HTR-8/SVneo (cell line): Measurements from ENCODE around the gene YBEY.
"Not testable (repeated sequence)": the region's sequence is repeated elsewhere in the genome, so short reads cannot be mapped to it uniquely, and the experiment has no call there.

Source experiments
- DNase-seq: peaks from one replicate; pipeline ENCODE4 v3.0.0; 2011; ENCODE audit warnings: low spot score, mixed read lengths; ENCODE audit not compliant: insufficient read length
- FAIRE-seq: peaks from 2 replicates; lab custom pipeline; 2011; peaks lifted over from hg19 to GRCh38; lab: Jason Lieb, UNC

Gene YBEY, protein sequence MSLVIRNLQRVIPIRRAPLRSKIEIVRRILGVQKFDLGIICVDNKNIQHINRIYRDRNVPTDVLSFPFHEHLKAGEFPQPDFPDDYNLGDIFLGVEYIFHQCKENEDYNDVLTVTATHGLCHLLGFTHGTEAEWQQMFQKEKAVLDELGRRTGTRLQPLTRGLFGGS

GRCh38 chr21:46285761-46286647 lies at the start of gene YBEY:
Gene YBEY (plus strand): TSS chr21:46286342. CDS start chr21:46286914, 572 bp downstream.
- FAIRE-seq, result peak; percentile 72

DNA sequence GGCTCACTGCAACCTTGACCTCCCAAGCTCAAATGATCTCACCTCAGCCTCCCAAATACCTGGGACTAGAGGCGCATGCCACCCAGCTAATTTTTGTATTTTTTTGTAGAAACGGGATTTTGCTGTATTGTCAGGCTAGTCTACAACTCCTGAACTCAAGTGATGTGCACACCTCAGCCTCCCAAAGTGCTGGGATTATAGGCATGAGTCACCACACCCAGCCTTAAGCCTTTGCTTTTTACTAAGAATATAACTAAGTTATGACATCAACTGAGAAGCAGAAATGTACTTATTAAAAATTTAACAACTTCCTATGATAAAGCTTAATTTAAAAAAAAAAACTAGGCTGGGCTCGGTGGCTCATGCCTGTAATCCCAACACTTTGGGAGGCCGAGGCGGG lies 48.7 kb upstream of the YBEY start:
- DNase-seq, result no peak
- FAIRE-seq, result no peak

More at GRCh38 chr21:46285761-46286647, at the start of gene YBEY:
- DNase-seq, result peak; percentile 91

DNA sequence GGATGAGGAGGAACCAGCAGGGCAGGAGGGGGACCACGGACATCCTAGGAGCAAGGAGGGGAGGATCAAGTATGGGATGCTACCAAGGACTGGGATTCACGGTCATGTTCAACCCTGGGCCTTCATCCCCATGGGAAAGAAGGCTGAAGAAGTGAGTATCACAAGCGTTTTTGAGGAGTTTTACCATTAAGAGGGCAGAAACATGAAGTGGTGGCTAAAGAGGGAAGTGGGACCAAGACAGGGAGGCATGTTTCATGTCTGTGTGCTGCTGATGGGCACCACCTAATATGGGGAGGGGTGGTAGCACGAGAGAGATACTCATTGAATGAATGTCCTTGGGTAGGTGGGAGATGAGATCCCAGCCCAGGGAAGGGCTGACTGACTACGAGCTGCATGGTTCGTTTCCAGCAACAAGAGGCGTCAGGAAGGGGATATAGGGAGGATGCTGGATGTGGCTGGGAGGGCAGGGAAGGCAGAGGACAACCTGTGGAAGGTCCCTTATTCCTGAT lies 46.3 kb upstream of the YBEY start:
- FAIRE-seq, result no peak
- DNase-seq, result no peak

- not testable (repeated sequence) for DNase-seq, FAIRE-seq
Observed at GRCh38 chr21:46241577-46241976, 44.6 kb upstream of the YBEY start.

- FAIRE-seq (no peak), DNase-seq (no peak)
Observed at GRCh38 chr21:46243325-46243724, 42.8 kb upstream of the YBEY start.

GRCh38 chr21:46243960-46244361 lies 42.2 kb upstream of the YBEY start:
- DNase-seq (no peak), FAIRE-seq (no peak)

GRCh38 chr21:46244602-46245001 lies 41.5 kb upstream of the YBEY start:
- no peak for DNase-seq
- FAIRE-seq, result no peak

DNA sequence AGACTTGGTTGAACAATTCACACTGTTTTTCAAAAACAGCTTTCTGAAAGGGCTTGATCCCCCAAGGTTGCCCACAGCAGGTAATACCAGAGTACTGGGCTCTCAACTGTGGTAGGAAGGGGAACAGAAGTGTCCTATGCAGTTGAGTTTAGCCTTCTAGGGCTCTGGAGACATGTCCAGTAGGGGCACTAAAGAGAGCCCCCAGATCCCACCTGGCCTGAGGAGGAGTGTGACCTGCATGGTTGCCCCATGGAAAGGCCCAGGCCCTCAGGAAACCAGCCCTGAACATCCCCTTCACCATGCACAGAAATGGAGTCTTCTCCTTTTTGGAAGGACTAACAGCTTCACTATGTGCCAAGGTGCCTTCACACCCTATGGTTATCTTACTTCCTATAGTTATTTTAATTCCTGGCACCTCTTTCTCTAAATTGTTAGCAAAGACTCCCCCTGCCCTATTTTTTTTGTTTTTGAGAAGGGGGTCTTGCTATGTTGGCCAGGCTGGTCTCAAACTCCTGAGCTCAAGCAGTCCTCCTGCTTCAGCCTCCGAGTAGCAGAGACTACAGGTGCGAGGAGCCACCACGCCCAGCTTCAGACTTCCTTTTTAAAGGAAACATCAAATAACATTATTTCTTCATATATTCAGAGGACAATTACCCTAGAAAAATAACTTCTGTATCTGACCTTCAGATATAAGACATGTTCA lies 40.8 kb upstream of the YBEY start:
- DNase-seq (no peak), FAIRE-seq (no peak)

DNA sequence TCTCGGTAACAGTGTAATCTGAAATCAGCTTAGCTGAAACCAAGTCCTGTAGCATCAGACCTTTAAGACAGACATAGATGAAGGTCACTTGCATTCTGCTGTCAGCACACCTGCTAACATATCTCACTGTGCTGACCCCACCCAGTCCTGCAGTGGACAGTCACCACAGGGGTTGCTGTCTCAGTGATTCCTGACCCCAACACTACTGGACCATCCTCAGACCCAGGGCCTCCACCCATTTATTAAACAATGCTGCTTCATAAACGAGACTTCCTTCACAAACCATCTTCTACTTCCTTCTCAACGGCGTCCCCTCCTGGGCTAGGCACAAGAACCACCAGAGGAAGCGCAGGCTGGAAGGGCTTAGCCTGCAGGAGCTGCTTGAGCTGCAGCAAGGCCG lies 39.8 kb upstream of the YBEY start:
- DNase-seq (no peak), FAIRE-seq (no peak)

GRCh38 chr21:46247699-46248421 lies 38.3 kb upstream of the YBEY start:
- DNase-seq (no peak), FAIRE-seq (no peak)

DNA sequence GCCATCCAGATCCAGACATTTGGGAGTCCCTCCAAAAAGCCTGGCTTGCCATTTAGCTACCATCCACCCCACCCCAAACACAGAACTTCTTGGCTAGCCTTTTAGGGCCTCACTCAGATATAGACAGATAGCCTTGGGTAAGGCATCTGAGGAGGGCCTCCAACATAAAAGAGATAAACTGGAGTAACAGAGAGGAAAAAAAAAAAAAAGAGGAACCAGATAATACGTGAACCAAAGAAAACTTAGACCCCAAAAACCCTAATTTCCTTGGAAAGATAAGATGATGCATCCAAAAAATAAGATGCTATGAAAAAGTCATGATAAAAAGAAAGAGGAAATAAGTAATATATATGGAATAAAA lies 37.7 kb upstream of the YBEY start:
- FAIRE-seq, result no peak
- DNase-seq, result no peak

- FAIRE-seq, result no peak
- no peak for DNase-seq
Observed at GRCh38 chr21:46248827-46249226, 37.3 kb upstream of the YBEY start.

- DNase-seq, result no peak
Observed at GRCh38 chr21:46250146-46250725, 35.9 kb upstream of the YBEY start.

DNA sequence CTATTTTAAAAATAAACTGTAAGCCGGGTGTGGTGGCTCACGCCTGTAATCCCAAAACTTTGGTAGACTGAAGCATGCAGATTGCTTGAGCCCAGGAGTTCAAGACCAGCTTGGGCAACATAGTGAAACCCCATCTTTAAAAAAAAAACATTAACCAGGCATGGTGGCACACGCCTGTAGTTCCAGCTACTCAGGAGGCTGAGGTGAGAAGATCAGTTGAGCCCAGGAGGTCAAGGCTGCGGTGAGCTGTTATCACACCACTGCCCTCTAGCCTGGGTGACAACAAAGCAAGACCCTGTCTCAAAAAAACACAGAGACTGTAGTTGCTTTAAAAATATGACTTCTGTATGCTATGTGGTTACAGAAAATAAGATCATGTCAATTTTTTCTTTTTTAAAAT lies 33.3 kb upstream of the YBEY start:
- no peak for DNase-seq
- FAIRE-seq, result no peak

More at GRCh38 chr21:46250146-46250725, 35.9 kb upstream of the YBEY start:
- no peak for FAIRE-seq

DNA sequence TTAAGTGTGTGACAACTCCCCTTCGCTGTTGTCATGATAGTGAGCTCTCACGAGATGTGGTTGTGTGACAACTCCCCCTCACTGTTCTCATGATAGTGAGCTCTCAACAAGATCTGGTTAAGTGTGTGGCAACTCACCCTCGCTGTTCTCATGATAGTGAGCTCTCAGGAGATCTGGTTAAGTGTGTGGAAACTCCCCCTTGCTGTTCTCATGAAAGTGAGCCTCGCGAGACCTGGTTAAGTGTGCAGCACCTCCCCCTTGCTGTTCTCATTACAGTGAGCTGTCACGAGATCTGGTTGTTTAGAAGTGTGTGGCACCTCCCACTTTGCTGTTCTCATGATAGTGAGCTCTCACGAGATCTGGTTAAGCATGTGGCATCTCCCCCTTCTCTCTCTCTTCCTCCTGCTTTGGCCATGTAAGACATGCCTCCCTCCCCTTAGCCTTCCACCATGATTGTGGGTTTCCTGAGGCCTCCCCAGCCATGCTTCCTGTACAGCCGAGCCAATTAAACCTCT lies 32.5 kb upstream of the YBEY start:
- DNase-seq (no peak), FAIRE-seq (peak; percentile 13)

GRCh38 chr21:46254208-46254975 lies 31.8 kb upstream of the YBEY start:
- FAIRE-seq (no peak), DNase-seq (no peak)

GRCh38 chr21:46255166-46255565 lies 31.0 kb upstream of the YBEY start:
- FAIRE-seq, result no peak
- no peak for DNase-seq

DNA sequence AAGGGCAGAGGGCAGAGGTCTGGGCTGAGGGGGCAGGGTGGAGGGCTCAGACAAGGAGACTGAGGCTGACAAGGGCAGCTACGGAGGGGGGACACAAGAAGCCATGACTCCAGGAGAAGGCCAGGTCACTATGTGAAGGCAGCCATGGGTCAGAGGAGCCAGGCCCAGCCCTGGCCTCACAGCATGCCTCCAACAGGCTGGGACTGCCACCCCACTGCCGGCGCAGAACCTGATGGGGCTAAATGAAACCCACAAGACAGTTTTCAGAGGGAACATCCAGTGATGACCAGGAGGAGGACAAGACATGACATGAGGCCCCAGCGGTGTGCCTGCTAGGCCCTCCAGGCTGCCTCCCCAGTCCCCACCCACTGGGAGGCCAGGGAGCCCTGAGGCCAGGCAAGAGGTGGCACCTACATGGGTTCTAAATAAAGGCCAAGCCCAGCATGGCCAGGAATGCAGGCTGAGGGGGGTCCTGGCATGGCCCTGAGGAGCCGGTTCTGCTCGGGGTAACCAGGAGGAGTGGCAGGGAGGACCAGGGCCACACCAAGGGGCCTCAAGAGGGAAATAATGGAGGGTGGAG lies 30.3 kb upstream of the YBEY start:
- FAIRE-seq (no peak), DNase-seq (no peak)
